ENCODE measurements around the gene TUBE1.

TUBE1 gene

GRCh38 chr6:112034616-112034995, 52.7 kb downstream of the TUBE1 start:
- no peak for DNase-seq (ENCODE audit: low read depth in 2 of 2)

GRCh38 chr6:112033791-112034615, 53.3 kb downstream of the TUBE1 start:
- DNase-seq (ENCODE audit: low read depth in 2 of 2) = no peak

- no peak for DNase-seq (ENCODE audit: low read depth in 2 of 2)
Measured at GRCh38 chr6:112032728-112033127, 54.6 kb downstream of the TUBE1 start.

- DNase-seq (ENCODE audit: low read depth in 2 of 2) = no peak
Measured at GRCh38 chr6:112031960-112032359, 55.3 kb downstream of the TUBE1 start.

GRCh38 chr6:112030961-112031660, 56.2 kb downstream of the TUBE1 start:
- no peak for DNase-seq (ENCODE audit: low read depth in 2 of 2)

- DNase-seq (ENCODE audit: low read depth in 2 of 2) = no peak
Measured at GRCh38 chr6:112030206-112030960, 56.9 kb downstream of the TUBE1 start.

- DNase-seq (ENCODE audit: low read depth in 2 of 2) = peak; percentile 23 to 50
Measured at GRCh38 chr6:112029045-112029822, 58.0 kb downstream of the TUBE1 start.

GRCh38 chr6:112027942-112028674, 59.2 kb downstream of the TUBE1 start:
- DNase-seq (ENCODE audit: low read depth in 2 of 2) = peak in 1 of 2 donors; percentile 15

- DNase-seq (ENCODE audit: low read depth in 2 of 2) = no peak
Measured at GRCh38 chr6:112026933-112027332, 60.3 kb downstream of the TUBE1 start.

- no peak for DNase-seq (ENCODE audit: low read depth in 2 of 2)
Measured at GRCh38 chr6:112024464-112024863, 62.8 kb downstream of the TUBE1 start.

- DNase-seq (ENCODE audit: low read depth in 2 of 2) = no peak
Measured at GRCh38 chr6:112022749-112023148, 64.5 kb downstream of the TUBE1 start.

GRCh38 chr6:112021691-112022310, 65.5 kb downstream of the TUBE1 start:
- DNase-seq (ENCODE audit: low read depth in 2 of 2) = no peak
